Vagina (tissue), 2 donors: ENCODE results near the gene HEYL. TPM values are rescaled to one million over a fixed set of nuclear protein-coding genes. Genes with fewer than 3 reads are reported as not detected.

ENCODE experiments used
- DNase-seq, 2 donors: peaks; one replicate each; pipeline ENCODE4 v3.0.0-alpha.2; 2017; ENCODE audit errors: extremely low spot score in 2 of 2
- H3K27ac ChIP-seq: fragments of 200-600 bp; sonication (generic); one replicate; pipeline ENCODE4 v1.5.1; 2019
- H3K27me3 ChIP-seq: fragments of 200-600 bp; sonication (generic); one replicate; pipeline ENCODE4 v1.5.1; 2019
- H3K36me3 ChIP-seq, 2 donors: fragments of 200-600 bp; sonication (generic); one replicate each; pipeline ENCODE4 v1.5.1; 2017 to 2019
- H3K4me1 ChIP-seq: fragments of 200-600 bp; sonication (generic); one replicate; pipeline ENCODE4 v1.5.1; 2019
- H3K4me3 ChIP-seq, 2 donors: fragments of 200-600 bp; sonication (generic); 1 replicate in 1 of 2; 2 replicates in 1 of 2; pipeline ENCODE4 v1.5.1; 2016 to 2019
- H3K9me3 ChIP-seq: fragments of 200-600 bp; sonication (generic); one replicate; pipeline ENCODE4 v1.5.1; 2019
- CTCF ChIP-seq, 3 experiments: fragments of 450-650 bp in 2 of 3; fragments of 200-600 bp in 1 of 3; sonication (generic) in 1 of 3; IDR thresholded peaks; one replicate each; pipeline ENCODE4 v1.5.1; 2017 to 2019; ENCODE audit warnings: antibody characterized with exemption in 3 of 3, mild to moderate bottlenecking in 2 of 3, moderate library complexity in 2 of 3
- POLR2A ChIP-seq, 2 donors: fragments of 450-650 bp; IDR thresholded peaks; one replicate each; pipeline ENCODE4 v1.6.1; 2017; ENCODE audit warnings: antibody characterized with exemption in 2 of 2, mild to moderate bottlenecking in 2 of 2, moderate library complexity in 2 of 2
- POLR2AphosphoS5 ChIP-seq, 2 donors: sonication (generic); formaldehyde crosslinking; IDR thresholded peaks; one replicate each; pipeline ENCODE4 v1.9.0; 2017; ENCODE audit warnings: antibody characterized with exemption in 2 of 2, mild to moderate bottlenecking in 2 of 2, low read depth in 1 of 2; ENCODE audit not compliant: insufficient read depth in 1 of 2
- intact Hi-C: fragments of 100-400 bp; cut with DNase I; formaldehyde crosslinking; loops from one replicate; pipeline ENCODE4 v1.15.1; 2023
- total RNA-seq: library from RNA; depleted of rRNA; stranded (reverse); fragments of >200 nt; gene quantifications from one replicate; pipeline ENCODE4 v1.2.3, GENCODE V29; 2016

Gene HEYL
- total RNA-seq = 8.8 TPM

- H3K4me3 ChIP-seq = peak within 1 kb of the TSS; percentile 38 to 45
- TF ChIP-seq POLR2AphosphoS5 (IDR thresholded peaks at IDR 0.05; ENCODE audit: insufficient read depth in 1 of 2, low read depth in 1 of 2) (peak in 1 of 2 donors; percentile 22), POLR2A (IDR thresholded peaks at IDR 0.05) (no peak), CTCF (IDR thresholded peaks at IDR 0.05) (peak in 1 of 3 experiments; percentile 9)
- no peaks in the 10 kb centered on the region for H3K27me3 ChIP-seq
- H3K36me3 ChIP-seq = no peaks in the 10 kb centered on the region
- peaks cover 9% of the 10 kb centered on the region for H3K4me1 ChIP-seq
- peak within 1 kb of the TSS; percentile 75 for H3K27ac ChIP-seq
- no peaks in the 10 kb centered on the region for H3K9me3 ChIP-seq
- intact Hi-C loops = no loop called here
- DNase-seq = no peak
Observed at GRCh38 chr1:39639305-39640130, at the start of gene HEYL. Gene HEYL, minus strand, starts transcription at chr1:39639643. Its CDS starts 18 bp downstream, at chr1:39639625.

DNA sequence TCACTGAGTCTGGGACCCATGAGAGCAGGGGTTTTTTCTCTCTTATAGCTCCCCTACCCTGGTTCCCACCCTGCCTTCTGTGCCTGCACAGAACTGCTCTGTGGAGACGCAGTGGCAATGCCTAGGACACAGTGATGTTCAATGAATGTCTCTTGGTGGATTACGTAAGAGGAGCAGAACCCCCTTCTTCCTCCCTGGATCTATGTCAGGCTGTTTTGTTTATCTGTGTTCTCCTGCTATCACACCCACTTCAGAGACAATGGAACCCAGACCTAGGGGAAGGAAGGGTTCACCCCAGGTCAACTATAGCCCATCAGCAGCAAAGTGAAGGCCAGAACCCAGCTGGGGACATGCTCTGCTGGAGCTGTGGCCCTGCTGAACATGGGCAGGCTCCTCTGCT lies 49.8 kb upstream of the HEYL start:
- Histone ChIP-seq H3K9me3 (no peaks in the 10 kb centered on the region), H3K27me3 (no peaks in the 10 kb centered on the region), H3K27ac (no peak overlapping the region), H3K36me3 (no peaks in the 10 kb centered on the region), H3K4me1 (peaks cover 21% of the 10 kb centered on the region), H3K4me3 (no peak overlapping the region)
- intact Hi-C loops = no loop called here
- TF ChIP-seq POLR2AphosphoS5 (IDR thresholded peaks at IDR 0.05; ENCODE audit: insufficient read depth in 1 of 2, low read depth in 1 of 2) (no peak), POLR2A (IDR thresholded peaks at IDR 0.05) (no peak), CTCF (IDR thresholded peaks at IDR 0.05) (no peak)
- DNase-seq = no peak

GRCh38 chr1:39688706-39689105 lies 49.3 kb upstream of the HEYL start:
- Histone ChIP-seq H3K27me3 (no peaks in the 10 kb centered on the region), H3K4me3 (no peak overlapping the region), H3K4me1 (peaks cover 25% of the 10 kb centered on the region), H3K36me3 (no peaks in the 10 kb centered on the region), H3K27ac (no peak overlapping the region), H3K9me3 (no peaks in the 10 kb centered on the region)
- no peak for DNase-seq
- no peak for TF ChIP-seq CTCF (IDR thresholded peaks at IDR 0.05)
- intact Hi-C loops = no loop called here

DNA sequence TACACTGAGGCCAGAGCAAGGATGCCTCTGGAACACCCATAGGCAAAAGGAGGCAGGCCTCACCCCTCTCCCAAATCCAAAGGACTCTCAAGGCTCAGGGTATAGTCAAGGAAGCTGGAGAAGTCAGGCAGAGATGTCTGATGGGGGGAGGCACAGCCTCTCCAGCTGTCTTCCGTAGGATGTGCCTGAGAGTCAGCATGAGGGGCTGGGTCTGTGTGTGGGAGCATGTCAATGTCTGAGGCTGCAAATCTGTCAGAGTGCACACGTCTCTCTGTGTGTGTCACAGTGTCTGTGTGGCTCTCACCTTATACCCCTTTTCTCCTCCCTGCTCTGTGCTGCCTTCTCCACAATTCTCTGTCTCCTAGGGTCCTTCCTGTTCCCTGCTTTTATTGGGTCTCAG lies 47.8 kb upstream of the HEYL start:
- H3K4me1 ChIP-seq = peaks cover 21% of the 10 kb centered on the region
- DNase-seq = no peak
- intact Hi-C loops = no loop called here
- TF ChIP-seq POLR2A (IDR thresholded peaks at IDR 0.05) = no peak
- no peak for TF ChIP-seq POLR2AphosphoS5 (IDR thresholded peaks at IDR 0.05; ENCODE audit: insufficient read depth in 1 of 2, low read depth in 1 of 2)
- TF ChIP-seq CTCF (IDR thresholded peaks at IDR 0.05) = no peak
- no peaks in the 10 kb centered on the region for H3K9me3 ChIP-seq
- no peaks in the 10 kb centered on the region for H3K36me3 ChIP-seq
- no peaks in the 10 kb centered on the region for H3K27me3 ChIP-seq
- H3K4me3 ChIP-seq = no peak overlapping the region
- no peak overlapping the region for H3K27ac ChIP-seq

- H3K4me3 ChIP-seq = no peak overlapping the region
- intact Hi-C loops = no loop called here
- TF ChIP-seq CTCF (IDR thresholded peaks at IDR 0.05) (no peak), POLR2AphosphoS5 (IDR thresholded peaks at IDR 0.05; ENCODE audit: insufficient read depth in 1 of 2, low read depth in 1 of 2) (no peak), POLR2A (IDR thresholded peaks at IDR 0.05) (no peak)
- H3K9me3 ChIP-seq = no peaks in the 10 kb centered on the region
- H3K27me3 ChIP-seq = no peaks in the 10 kb centered on the region
- no peak overlapping the region for H3K27ac ChIP-seq
- no peak for DNase-seq
- no peaks in the 10 kb centered on the region for H3K36me3 ChIP-seq
- H3K4me1 ChIP-seq = peaks cover 6% of the 10 kb centered on the region
Observed at GRCh38 chr1:39685071-39685470, 45.6 kb upstream of the HEYL start.
